Upper lobe of right lung (tissue), 1 donor: ENCODE measurements around the gene PRRT1B. TPM values are rescaled to one million over a fixed set of nuclear protein-coding genes. Genes with fewer than 3 reads are reported as not detected.
A peak's percentile ranks its signal among the peaks of the same experiment; 100 is the strongest.

Experiments
- ATAC-seq: fragments of 200-7000 bp; cut with Tn5 transposase; one replicate; pipeline ENCODE4 v1.9.1; 2020; ENCODE audit warnings: mild to moderate bottlenecking, moderate library complexity
- DNase-seq: peaks from one replicate; pipeline ENCODE4 v3.0.0-alpha.2; 2020
- H3K27ac ChIP-seq: fragments of 200-600 bp; one replicate; pipeline ENCODE4 v1.8.0; 2022
- H3K27me3 ChIP-seq: fragments of 200-600 bp; one replicate; pipeline ENCODE4 v1.8.0; 2022; ENCODE audit warnings: mild to moderate bottlenecking
- H3K36me3 ChIP-seq: fragments of 200-600 bp; one replicate; pipeline ENCODE4 v1.8.0; 2022
- H3K4me1 ChIP-seq: fragments of 200-600 bp; one replicate; pipeline ENCODE4 v1.8.0; 2022
- H3K4me3 ChIP-seq: fragments of 200-600 bp; one replicate; pipeline ENCODE4 v1.8.0; 2022; ENCODE audit warnings: mild to moderate bottlenecking
- H3K9me3 ChIP-seq: fragments of 200-600 bp; one replicate; pipeline ENCODE4 v1.8.0; 2022
- CTCF ChIP-seq: fragments of 200-600 bp; IDR thresholded peaks from one replicate; pipeline ENCODE4 v1.8.0; 2022; ENCODE audit warnings: antibody characterized with exemption
- intact Hi-C: fragments of 100-400 bp; cut with DNase I; formaldehyde crosslinking; loops from one replicate; pipeline ENCODE4 v1.11.0; 2022
- total RNA-seq: library from RNA; stranded (reverse); fragmentation: NEBNext Ultra II Directional; extraction: Animal tissue kit (Norgen Biotek cat#: 25700); gene quantifications from one replicate; pipeline ENCODE4 v1.2.1, GENCODE V29; 2021
- donor health status: DM: no; HTN: yes; CAD: no; lungs with severe emphysema.

The PRRT1B gene
- total RNA-seq, 1 donor from 2014 or later = 3.9 TPM

- H3K4me1 ChIP-seq = peaks cover 12% of the 10 kb centered on the region
- no peaks in the 10 kb centered on the region for H3K27me3 ChIP-seq
- intact Hi-C loops = loop anchor here (5.0 kb wide), 1 partner anchor 147 kb away; the partner anchor contains the start of gene RAPGEF1
- peaks cover 81% of the 10 kb centered on the region for H3K36me3 ChIP-seq
- DNase-seq = no peak
- no peak for ATAC-seq
- H3K9me3 ChIP-seq = no peaks in the 10 kb centered on the region
- H3K4me3 ChIP-seq = no peak overlapping the region
- no peak overlapping the region for H3K27ac ChIP-seq
- TF ChIP-seq CTCF = no peak
These were observed 49.8 kb downstream of the PRRT1B start for GRCh38 chr9:131594906-131595665.

- TF ChIP-seq CTCF = no peak
- H3K4me1 ChIP-seq = peaks cover 12% of the 10 kb centered on the region
- no peak overlapping the region for H3K27ac ChIP-seq
- H3K36me3 ChIP-seq = peaks cover 82% of the 10 kb centered on the region
- intact Hi-C loops = no loop called here
- DNase-seq (no peak), ATAC-seq (no peak)
- no peak overlapping the region for H3K4me3 ChIP-seq
- H3K27me3 ChIP-seq = no peaks in the 10 kb centered on the region
- no peaks in the 10 kb centered on the region for H3K9me3 ChIP-seq
These were observed 50.5 kb downstream of the PRRT1B start for GRCh38 chr9:131595696-131596429.

GRCh38 chr9:131596430-131596743 is 51.1 kb downstream of the PRRT1B start:
- H3K4me3 ChIP-seq = no peak overlapping the region
- no peaks in the 10 kb centered on the region for H3K9me3 ChIP-seq
- no peaks in the 10 kb centered on the region for H3K27me3 ChIP-seq
- H3K27ac ChIP-seq = no peak overlapping the region
- intact Hi-C loops = no loop called here
- TF ChIP-seq CTCF = no peak
- H3K36me3 ChIP-seq = peaks cover 82% of the 10 kb centered on the region
- no peak for ATAC-seq
- peaks cover 12% of the 10 kb centered on the region for H3K4me1 ChIP-seq
- DNase-seq = no peak

- peaks cover 82% of the 10 kb centered on the region for H3K36me3 ChIP-seq
- DNase-seq (no peak), ATAC-seq (no peak)
- no peaks in the 10 kb centered on the region for H3K27me3 ChIP-seq
- TF ChIP-seq CTCF = no peak
- no peak overlapping the region for H3K27ac ChIP-seq
- peaks cover 9% of the 10 kb centered on the region for H3K4me1 ChIP-seq
- no peak overlapping the region for H3K4me3 ChIP-seq
- intact Hi-C loops = no loop called here
- no peaks in the 10 kb centered on the region for H3K9me3 ChIP-seq
These were observed 51.9 kb downstream of the PRRT1B start for GRCh38 chr9:131597246-131597645.

- no peaks in the 10 kb centered on the region for H3K27me3 ChIP-seq
- H3K4me3 ChIP-seq = no peak overlapping the region
- no peak for TF ChIP-seq CTCF
- peaks cover 9% of the 10 kb centered on the region for H3K4me1 ChIP-seq
- DNase-seq (peak; percentile 86), ATAC-seq (peak; percentile 91)
- peaks cover 90% of the 10 kb centered on the region for H3K36me3 ChIP-seq
- peak overlapping the region; percentile 30 for H3K27ac ChIP-seq
- H3K9me3 ChIP-seq = no peaks in the 10 kb centered on the region
- intact Hi-C loops = no loop called here
These were observed 52.8 kb downstream of the PRRT1B start for GRCh38 chr9:131598121-131598520.
